Left forelimb (tissue), 1 donor: ENCODE data around the gene GEMIN2.
"Not testable (repeated sequence)": the region's sequence is repeated elsewhere in the genome, so short reads cannot be mapped to it uniquely, and the experiment has no call there.

Experiments
- DNase-seq: peaks from one replicate; pipeline ENCODE4 v3.0.0-alpha.2; 2018; ENCODE audit warnings: low spot score

GEMIN2 gene

DNA sequence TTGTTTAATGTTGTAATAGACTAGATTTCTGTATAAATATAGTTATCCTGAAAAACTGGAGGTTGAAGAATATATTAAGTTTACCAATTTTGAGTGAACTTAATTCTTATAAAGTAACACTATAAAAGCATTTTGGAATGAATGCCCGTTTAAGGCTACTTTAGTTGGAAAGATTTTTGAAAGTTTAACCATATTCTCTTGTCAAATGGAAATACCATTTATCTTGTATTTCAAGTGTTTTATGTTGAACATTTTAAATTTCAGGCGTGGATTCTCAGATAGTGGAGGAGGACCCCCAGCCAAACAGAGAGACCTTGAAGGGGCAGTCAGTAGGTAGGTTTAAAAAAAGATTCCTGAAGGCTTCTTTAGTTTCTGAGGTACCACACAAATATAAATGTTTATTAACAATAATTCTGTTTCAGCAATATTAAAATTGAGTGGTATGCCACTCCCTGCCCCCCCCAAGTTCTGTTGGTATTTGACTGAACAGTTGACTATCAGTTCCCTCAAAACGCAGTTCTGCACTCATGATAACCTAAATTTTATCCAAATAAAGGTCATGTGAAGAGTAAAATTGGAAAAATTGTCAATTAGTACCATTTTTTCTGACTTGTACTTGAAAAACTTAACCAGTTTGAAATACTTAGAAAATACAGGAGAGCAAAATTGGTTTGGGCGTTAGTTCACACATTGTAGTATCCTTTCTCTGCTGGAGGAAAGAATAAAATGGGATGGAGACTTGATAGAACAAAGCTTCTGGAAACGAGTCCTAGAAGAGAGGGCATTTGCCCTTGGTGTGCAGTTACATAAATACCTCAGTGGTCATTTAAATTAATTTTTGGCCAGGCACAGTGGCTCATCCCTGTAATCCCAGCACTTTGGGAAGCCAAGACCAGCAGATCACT, 62.4 kb downstream of the GEMIN2 start:
- no peak for DNase-seq

- no peak for DNase-seq
Measured at GRCh38 chr14:39177168-39177545, 63.0 kb downstream of the GEMIN2 start.

GRCh38 chr14:39179042-39179441, 64.9 kb downstream of the GEMIN2 start:
- DNase-seq = no peak

- no peak for DNase-seq
Measured at GRCh38 chr14:39180553-39180952, 66.4 kb downstream of the GEMIN2 start.

GRCh38 chr14:39181026-39181692, 67.0 kb downstream of the GEMIN2 start:
- no peak for DNase-seq

DNA sequence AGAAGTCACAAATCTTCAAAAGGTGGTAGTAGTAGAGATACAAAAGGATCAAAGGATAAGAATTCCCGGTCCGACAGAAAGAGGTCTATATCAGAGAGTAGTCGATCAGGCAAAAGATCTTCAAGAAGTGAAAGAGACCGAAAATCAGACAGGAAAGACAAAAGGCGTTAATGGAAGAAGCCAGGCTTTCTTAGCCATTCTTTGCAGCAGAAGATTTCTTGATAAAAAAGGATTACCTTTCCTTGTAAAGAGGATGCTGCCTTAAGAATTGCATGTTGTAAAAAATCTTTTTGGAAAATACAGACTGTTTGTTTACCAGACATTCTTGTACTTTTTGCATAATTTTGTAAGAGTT, 67.5 kb downstream of the GEMIN2 start:
- no peak for DNase-seq

GRCh38 chr14:39182770-39183684, 68.9 kb downstream of the GEMIN2 start:
- DNase-seq = no peak

DNA sequence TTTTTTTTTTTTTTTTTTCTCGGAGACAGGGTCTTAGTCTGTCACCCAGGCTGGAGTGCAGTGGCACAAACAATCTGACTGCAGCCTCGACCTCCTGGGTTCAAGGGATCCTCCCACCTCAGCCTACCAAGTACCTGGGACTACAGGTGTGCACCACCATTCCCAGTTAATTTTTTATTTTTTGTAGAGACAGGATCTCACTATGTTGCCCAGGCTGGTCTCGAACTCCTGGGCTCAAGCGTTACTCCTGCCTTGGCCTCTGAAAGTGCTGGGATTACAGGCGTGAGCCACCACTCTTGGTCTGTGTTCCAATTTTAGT, 69.5 kb downstream of the GEMIN2 start:
- not testable (repeated sequence) for DNase-seq

- no peak for DNase-seq
Measured at GRCh38 chr14:39184628-39185255, 70.6 kb downstream of the GEMIN2 start.

DNA sequence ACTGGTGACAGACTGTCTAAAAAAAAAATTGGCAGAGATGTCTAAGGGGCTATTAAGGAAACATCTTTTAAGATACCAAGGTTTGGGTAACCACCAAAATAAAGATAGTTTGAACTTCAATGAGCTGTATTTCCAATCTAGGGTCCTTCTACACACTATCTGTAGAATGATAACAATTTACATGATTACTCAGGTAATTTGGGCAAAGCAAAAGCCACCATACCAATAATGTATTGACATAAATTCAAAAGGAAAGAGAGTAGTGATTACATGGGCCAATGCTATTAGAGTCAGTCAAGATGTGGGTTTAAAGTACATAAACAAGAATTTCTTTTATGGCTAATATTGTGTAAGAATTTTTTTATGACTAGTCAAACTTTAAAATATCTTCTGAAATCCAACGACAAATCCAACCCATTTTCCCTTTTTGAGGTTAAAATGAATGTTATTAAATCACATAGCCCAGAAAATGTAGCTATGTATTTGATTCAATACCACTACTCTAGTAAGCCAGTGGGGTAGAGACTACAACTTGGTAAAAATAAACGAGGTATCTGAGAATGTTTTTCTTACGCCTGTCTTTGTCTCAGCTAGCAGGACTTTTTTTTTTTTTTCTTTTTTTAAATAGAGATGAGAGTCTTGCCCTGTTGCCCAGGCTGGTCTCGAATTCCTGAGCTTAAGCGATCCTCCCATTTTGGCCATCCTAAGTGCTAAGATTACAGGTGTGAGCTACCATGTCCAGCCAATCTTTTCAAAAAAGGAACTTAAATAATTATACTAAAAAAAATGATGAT, 71.3 kb downstream of the GEMIN2 start:
- DNase-seq = no peak
